Measurements from ENCODE around the gene CLASRP.
A peak's percentile ranks its signal among the peaks of the same experiment; 100 is the strongest.

The CLASRP gene

GRCh38 chr19:45101806-45102205 lies 63.0 kb downstream of the CLASRP start:
- Histone ChIP-seq H3F3A (ENCODE audit: control insufficient read depth, insufficient read depth) (no peaks in the 10 kb centered on the region), H3K9me3 (ENCODE audit: control insufficient read depth, insufficient read depth, low read length) (no peaks in the 10 kb centered on the region), H3K79me2 (ENCODE audit: control insufficient read depth, low read length) (peaks cover 99% of the 10 kb centered on the region), H3K27me3 (ENCODE audit: control insufficient read depth, low read length) (no peaks in the 10 kb centered on the region), H4K20me1 (ENCODE audit: control insufficient read depth, insufficient read depth, low read depth, low read length) (peaks cover 29% of the 10 kb centered on the region), H3K36me3 (ENCODE audit: control insufficient read depth, low read length) (peaks cover 7% of the 10 kb centered on the region; the same call in 1 of the 2 replicates), H3K4me2 (ENCODE audit: low read length) (no peak overlapping the region), H3K4me1 (ENCODE audit: control insufficient read depth, low read length) (peaks cover 41% of the 10 kb centered on the region), H3K27ac (ENCODE audit: low read depth, low read length) (no peak overlapping the region), H3K9me2 (replicated peaks; ENCODE audit: control insufficient read depth, low read length) (no peaks in the 10 kb centered on the region), H3K4me3 (ENCODE audit: low read length) (no peak overlapping the region)
- TF ChIP-seq EZH2phosphoT487 (IDR thresholded peaks at IDR 0.05; ENCODE audit: borderline replicate concordance, low read length) = no peak
- TF ChIP-seq, protein P1, sequence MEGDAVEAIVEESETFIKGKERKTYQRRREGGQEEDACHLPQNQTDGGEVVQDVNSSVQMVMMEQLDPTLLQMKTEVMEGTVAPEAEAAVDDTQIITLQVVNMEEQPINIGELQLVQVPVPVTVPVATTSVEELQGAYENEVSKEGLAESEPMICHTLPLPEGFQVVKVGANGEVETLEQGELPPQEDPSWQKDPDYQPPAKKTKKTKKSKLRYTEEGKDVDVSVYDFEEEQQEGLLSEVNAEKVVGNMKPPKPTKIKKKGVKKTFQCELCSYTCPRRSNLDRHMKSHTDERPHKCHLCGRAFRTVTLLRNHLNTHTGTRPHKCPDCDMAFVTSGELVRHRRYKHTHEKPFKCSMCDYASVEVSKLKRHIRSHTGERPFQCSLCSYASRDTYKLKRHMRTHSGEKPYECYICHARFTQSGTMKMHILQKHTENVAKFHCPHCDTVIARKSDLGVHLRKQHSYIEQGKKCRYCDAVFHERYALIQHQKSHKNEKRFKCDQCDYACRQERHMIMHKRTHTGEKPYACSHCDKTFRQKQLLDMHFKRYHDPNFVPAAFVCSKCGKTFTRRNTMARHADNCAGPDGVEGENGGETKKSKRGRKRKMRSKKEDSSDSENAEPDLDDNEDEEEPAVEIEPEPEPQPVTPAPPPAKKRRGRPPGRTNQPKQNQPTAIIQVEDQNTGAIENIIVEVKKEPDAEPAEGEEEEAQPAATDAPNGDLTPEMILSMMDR (IDR thresholded peaks at IDR 0.05; ENCODE audit: low read depth, low read length, poor library complexity, severe bottlenecking) = no peak

GRCh38 chr19:45102481-45102880 lies 63.6 kb downstream of the CLASRP start:
- no peaks in the 10 kb centered on the region for H3K9me2 ChIP-seq (replicated peaks; ENCODE audit: control insufficient read depth, low read length)
- no peak overlapping the region for H3K4me3 ChIP-seq (ENCODE audit: low read length)
- H3K4me2 ChIP-seq (ENCODE audit: low read length) = peak overlapping the region; percentile 70
- H3K4me1 ChIP-seq (ENCODE audit: control insufficient read depth, low read length) = peaks cover 47% of the 10 kb centered on the region
- H3K27me3 ChIP-seq (ENCODE audit: control insufficient read depth, low read length) = no peaks in the 10 kb centered on the region
- H3F3A ChIP-seq (ENCODE audit: control insufficient read depth, insufficient read depth) = no peaks in the 10 kb centered on the region
- TF ChIP-seq EZH2phosphoT487 (IDR thresholded peaks at IDR 0.05; ENCODE audit: borderline replicate concordance, low read length) = no peak
- TF ChIP-seq, protein P1 (IDR thresholded peaks at IDR 0.05; ENCODE audit: low read depth, low read length, poor library complexity, severe bottlenecking) = no peak
- H3K9me3 ChIP-seq (ENCODE audit: control insufficient read depth, insufficient read depth, low read length) = no peaks in the 10 kb centered on the region
- H4K20me1 ChIP-seq (ENCODE audit: control insufficient read depth, insufficient read depth, low read depth, low read length) = peaks cover 29% of the 10 kb centered on the region
- peaks cover 99% of the 10 kb centered on the region for H3K79me2 ChIP-seq (ENCODE audit: control insufficient read depth, low read length)
- H3K27ac ChIP-seq (ENCODE audit: low read depth, low read length) = no peak overlapping the region
- H3K36me3 ChIP-seq (ENCODE audit: control insufficient read depth, low read length) = peaks cover 4% of the 10 kb centered on the region; the same call in 1 of the 2 replicates

DNA sequence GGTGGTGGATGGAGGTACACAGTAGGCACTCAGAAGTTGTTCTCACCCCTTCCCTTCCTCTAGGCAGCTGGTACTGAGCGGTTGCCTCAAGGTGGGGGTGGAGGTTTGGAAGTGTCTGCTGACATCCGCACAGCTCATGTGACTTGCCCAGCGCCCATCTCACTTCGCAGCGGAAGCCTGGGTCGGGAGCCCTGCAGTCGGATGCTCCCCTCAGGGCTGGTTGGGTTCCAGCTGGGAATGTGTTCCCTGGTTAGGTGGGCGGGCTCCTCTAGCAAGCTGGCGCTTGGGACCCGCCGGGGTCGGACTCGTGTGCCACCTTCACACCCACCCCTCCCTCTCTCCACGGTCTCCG lies 64.3 kb downstream of the CLASRP start:
- TF ChIP-seq, protein P1 (IDR thresholded peaks at IDR 0.05; ENCODE audit: low read depth, low read length, poor library complexity, severe bottlenecking) = no peak
- no peak for TF ChIP-seq EZH2phosphoT487 (IDR thresholded peaks at IDR 0.05; ENCODE audit: borderline replicate concordance, low read length)
- Histone ChIP-seq H4K20me1 (ENCODE audit: control insufficient read depth, insufficient read depth, low read depth, low read length) (peaks cover 29% of the 10 kb centered on the region), H3K9me3 (ENCODE audit: control insufficient read depth, insufficient read depth, low read length) (no peaks in the 10 kb centered on the region), H3K4me1 (ENCODE audit: control insufficient read depth, low read length) (peaks cover 54% of the 10 kb centered on the region), H3K4me2 (ENCODE audit: low read length) (peak overlapping the region; percentile 70), H3K4me3 (ENCODE audit: low read length) (peak overlapping the region; percentile 54), H3K27me3 (ENCODE audit: control insufficient read depth, low read length) (no peaks in the 10 kb centered on the region), H3K9me2 (replicated peaks; ENCODE audit: control insufficient read depth, low read length) (no peaks in the 10 kb centered on the region), H3K36me3 (ENCODE audit: control insufficient read depth, low read length) (no peaks in the 10 kb centered on the region; the same call in 1 of the 2 replicates), H3F3A (ENCODE audit: control insufficient read depth, insufficient read depth) (no peaks in the 10 kb centered on the region), H3K27ac (ENCODE audit: low read depth, low read length) (peak overlapping the region; percentile 19; the same call in 1 of the 2 replicates), H3K79me2 (ENCODE audit: control insufficient read depth, low read length) (peaks cover 99% of the 10 kb centered on the region)
